Panc1 (cell line): ENCODE data around the gene ADAMTS6. TPM values are rescaled to one million over a fixed set of nuclear protein-coding genes. Genes with fewer than 3 reads are reported as not detected.

Source experiments
- ATAC-seq: fragments of 200-7000 bp; cut with Tn5 transposase; 2 replicates; pipeline ENCODE4 v1.9.1; 2020; ENCODE audit warnings: mild to moderate bottlenecking, moderate library complexity
- BruUV-seq: library from RNA; stranded (reverse); fragments of 400-500 nt; replicated peaks from 2 replicates; lab custom pipeline; 2021; lab: Mats Ljungman, UMichigan
- CTCF ChIA-PET: fragments of 300-600 bp; sonication (Branson Sonifier 250); formaldehyde crosslinking; loops from one replicate; lab custom pipeline; 2022; ENCODE audit warnings: antibody characterized with exemption; lab: Charles Lee
- POLR2A ChIA-PET: fragments of 300-600 bp; sonication (Branson Sonifier 250); formaldehyde crosslinking; loops from one replicate; lab custom pipeline; 2022; ENCODE audit warnings: antibody characterized with exemption; lab: Charles Lee
- DNase-seq: peaks from one replicate; pipeline ENCODE4 v3.0.0-alpha.2; 2010; ENCODE audit warnings: low read depth, low spot score
- H3K27ac ChIP-seq: 2 replicates; pipeline ENCODE4 v1.5.1; 2011; ENCODE audit warnings: mild to moderate bottlenecking, low read length, inconsistent platforms
- H3K27me3 ChIP-seq: fragments of 200-500 bp; sonication (Bioruptor generic); 2 replicates; pipeline ENCODE4 v1.6.0; 2014; ENCODE audit warnings: low read length, inconsistent platforms; ENCODE audit not compliant: control insufficient read depth, insufficient read depth
- H3K36me3 ChIP-seq: fragments of 200-500 bp; sonication (Bioruptor generic); 2 replicates; pipeline ENCODE4 v1.5.1; 2014; ENCODE audit warnings: inconsistent platforms, mild to moderate bottlenecking, low read length, moderate library complexity; ENCODE audit not compliant: control insufficient read depth, insufficient read depth
- H3K4me1 ChIP-seq: 2 replicates; pipeline ENCODE4 v1.5.1; 2011; ENCODE audit warnings: inconsistent platforms, mild to moderate bottlenecking, low read length, moderate library complexity; ENCODE audit not compliant: control insufficient read depth, insufficient read depth
- H3K4me3 ChIP-seq, 2 experiments: 2 replicates each; pipeline ENCODE4 v1.5.1; 2011 to 2012; ENCODE audit warnings: low read depth in 2 of 2, low read length in 2 of 2, mild to moderate bottlenecking in 2 of 2, inconsistent platforms in 1 of 2, moderate library complexity in 1 of 2
- H3K9me3 ChIP-seq: fragments of 200-500 bp; sonication (Bioruptor generic); 2 replicates; pipeline ENCODE4 v1.5.1; 2014; ENCODE audit warnings: low read depth, mild to moderate bottlenecking, inconsistent platforms, low read length, moderate library complexity; ENCODE audit not compliant: control insufficient read depth, insufficient read depth
- POLR2AphosphoS5 ChIP-seq: IDR thresholded peaks from 2 replicates; pipeline ENCODE4 v1.6.1; 2012; ENCODE audit warnings: mild to moderate bottlenecking, low read depth, low read length, moderate library complexity
- SIN3A ChIP-seq: IDR thresholded peaks from 2 replicates; pipeline ENCODE4 v1.6.1; 2012; ENCODE audit warnings: low read depth, mild to moderate bottlenecking, low read length, moderate library complexity, borderline replicate concordance; ENCODE audit not compliant: insufficient read depth
- TCF7L2 ChIP-seq: IDR thresholded peaks from 2 replicates; pipeline ENCODE4 v1.6.1; 2011; ENCODE audit warnings: mild to moderate bottlenecking, low read depth, low read length, inconsistent platforms
- in situ Hi-C: cut with HindIII; loops from 2 replicates; pipeline ENCODE4 v1.10.0; 2016; ENCODE audit warnings: low sequenced_read_pairs, low pct_unique_long_range_greater_than_20kb
- intact Hi-C: fragments of 100-400 bp; cut with micrococcal nuclease; formaldehyde crosslinking; loops from one replicate; pipeline ENCODE4 v1.10.0; 2022; ENCODE audit not compliant: unreplicated experiment
- total RNA-seq: library from RNA; stranded (reverse); gene quantifications from one replicate; pipeline ENCODE4 v1.2.1, GENCODE V29; 2021; ENCODE audit not compliant: unreplicated experiment
- TF ChIP-seq, protein P1 (sequence below): fragments of 450-650 bp; IDR thresholded peaks from 2 replicates; pipeline ENCODE4 v1.5.1; 2017; ENCODE audit warnings: mild to moderate bottlenecking
- TF ChIP-seq, protein P2 (sequence below), 2 experiments: IDR thresholded peaks; 2 replicates each; pipeline ENCODE4 v1.6.1; 2011 to 2012; ENCODE audit warnings: low read depth in 2 of 2, control low read depth in 1 of 2, low read length in 1 of 2, mild to moderate bottlenecking in 1 of 2, moderate library complexity in 1 of 2; ENCODE audit not compliant: insufficient read depth in 1 of 2

Gene ADAMTS6
- total RNA-seq, 1 experiment from 2014 or later = 0.64 TPM

DNA sequence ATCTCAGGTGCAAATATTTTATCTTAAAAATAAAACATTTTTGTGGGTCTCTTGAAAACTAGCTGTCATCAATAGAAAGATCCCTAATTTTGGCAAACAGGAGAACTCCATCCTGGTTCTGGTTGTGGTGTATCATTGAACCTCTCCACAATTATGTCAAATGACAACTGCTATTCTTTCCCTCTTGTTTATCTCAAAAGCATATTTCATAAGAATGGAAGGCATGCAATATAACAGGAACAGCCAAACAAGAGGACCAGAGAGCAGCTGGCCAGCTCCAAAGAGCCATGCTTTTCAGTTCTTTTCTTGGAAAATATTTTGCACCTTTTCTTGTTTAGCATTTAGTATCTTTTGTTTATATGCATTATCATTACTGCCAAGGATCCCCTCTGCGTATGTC, 125.4 kb downstream of the ADAMTS6 start:
- intact Hi-C loops (no loop called here), in situ Hi-C loops (no loop called here)
- Histone ChIP-seq H3K27me3 (no peaks in the 10 kb centered on the region), H3K36me3 (no peaks in the 10 kb centered on the region), H3K9me3 (no peaks in the 10 kb centered on the region), H3K4me3 (no peak overlapping the region), H3K27ac (no peak overlapping the region), H3K4me1 (no peaks in the 10 kb centered on the region)
- BruUV-seq = no TSS peak
- ATAC-seq = no peak
- ChIA-PET CTCF (no interaction called here), POLR2A (interaction anchor here (0.6 kb wide), 1 partner anchor 543 kb away, joined by 4 read pairs; no protein-coding TSS in a partner anchor)
- TF ChIP-seq, protein P1, sequence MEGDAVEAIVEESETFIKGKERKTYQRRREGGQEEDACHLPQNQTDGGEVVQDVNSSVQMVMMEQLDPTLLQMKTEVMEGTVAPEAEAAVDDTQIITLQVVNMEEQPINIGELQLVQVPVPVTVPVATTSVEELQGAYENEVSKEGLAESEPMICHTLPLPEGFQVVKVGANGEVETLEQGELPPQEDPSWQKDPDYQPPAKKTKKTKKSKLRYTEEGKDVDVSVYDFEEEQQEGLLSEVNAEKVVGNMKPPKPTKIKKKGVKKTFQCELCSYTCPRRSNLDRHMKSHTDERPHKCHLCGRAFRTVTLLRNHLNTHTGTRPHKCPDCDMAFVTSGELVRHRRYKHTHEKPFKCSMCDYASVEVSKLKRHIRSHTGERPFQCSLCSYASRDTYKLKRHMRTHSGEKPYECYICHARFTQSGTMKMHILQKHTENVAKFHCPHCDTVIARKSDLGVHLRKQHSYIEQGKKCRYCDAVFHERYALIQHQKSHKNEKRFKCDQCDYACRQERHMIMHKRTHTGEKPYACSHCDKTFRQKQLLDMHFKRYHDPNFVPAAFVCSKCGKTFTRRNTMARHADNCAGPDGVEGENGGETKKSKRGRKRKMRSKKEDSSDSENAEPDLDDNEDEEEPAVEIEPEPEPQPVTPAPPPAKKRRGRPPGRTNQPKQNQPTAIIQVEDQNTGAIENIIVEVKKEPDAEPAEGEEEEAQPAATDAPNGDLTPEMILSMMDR = no peak
- TF ChIP-seq, protein P2, sequence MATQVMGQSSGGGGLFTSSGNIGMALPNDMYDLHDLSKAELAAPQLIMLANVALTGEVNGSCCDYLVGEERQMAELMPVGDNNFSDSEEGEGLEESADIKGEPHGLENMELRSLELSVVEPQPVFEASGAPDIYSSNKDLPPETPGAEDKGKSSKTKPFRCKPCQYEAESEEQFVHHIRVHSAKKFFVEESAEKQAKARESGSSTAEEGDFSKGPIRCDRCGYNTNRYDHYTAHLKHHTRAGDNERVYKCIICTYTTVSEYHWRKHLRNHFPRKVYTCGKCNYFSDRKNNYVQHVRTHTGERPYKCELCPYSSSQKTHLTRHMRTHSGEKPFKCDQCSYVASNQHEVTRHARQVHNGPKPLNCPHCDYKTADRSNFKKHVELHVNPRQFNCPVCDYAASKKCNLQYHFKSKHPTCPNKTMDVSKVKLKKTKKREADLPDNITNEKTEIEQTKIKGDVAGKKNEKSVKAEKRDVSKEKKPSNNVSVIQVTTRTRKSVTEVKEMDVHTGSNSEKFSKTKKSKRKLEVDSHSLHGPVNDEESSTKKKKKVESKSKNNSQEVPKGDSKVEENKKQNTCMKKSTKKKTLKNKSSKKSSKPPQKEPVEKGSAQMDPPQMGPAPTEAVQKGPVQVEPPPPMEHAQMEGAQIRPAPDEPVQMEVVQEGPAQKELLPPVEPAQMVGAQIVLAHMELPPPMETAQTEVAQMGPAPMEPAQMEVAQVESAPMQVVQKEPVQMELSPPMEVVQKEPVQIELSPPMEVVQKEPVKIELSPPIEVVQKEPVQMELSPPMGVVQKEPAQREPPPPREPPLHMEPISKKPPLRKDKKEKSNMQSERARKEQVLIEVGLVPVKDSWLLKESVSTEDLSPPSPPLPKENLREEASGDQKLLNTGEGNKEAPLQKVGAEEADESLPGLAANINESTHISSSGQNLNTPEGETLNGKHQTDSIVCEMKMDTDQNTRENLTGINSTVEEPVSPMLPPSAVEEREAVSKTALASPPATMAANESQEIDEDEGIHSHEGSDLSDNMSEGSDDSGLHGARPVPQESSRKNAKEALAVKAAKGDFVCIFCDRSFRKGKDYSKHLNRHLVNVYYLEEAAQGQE (IDR thresholded peaks at IDR 0.05; ENCODE audit: insufficient read depth in 1 of 2, low read depth in 2 of 2, low read length in 1 of 2) = no peak
- TF ChIP-seq POLR2AphosphoS5 (no peak), SIN3A (no peak), TCF7L2 (no peak)
- no peak for DNase-seq

DNA sequence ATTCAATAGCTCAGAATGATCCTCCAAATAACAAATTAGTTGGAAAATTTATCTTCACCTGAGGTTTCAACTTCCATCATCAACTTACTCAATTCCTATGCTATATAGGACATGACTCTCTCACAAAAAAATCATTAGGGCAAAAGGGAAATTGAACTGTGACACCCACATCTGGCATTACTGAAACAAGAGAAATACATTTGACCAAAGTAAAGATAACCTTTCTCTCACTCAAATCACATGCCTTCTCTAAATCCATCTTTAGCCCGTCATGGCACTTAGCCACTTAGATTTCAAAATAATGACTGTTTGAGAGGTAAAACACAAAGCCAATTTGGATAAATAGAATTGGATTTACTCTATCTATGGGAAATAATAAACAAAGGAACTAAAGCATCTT, 126.4 kb downstream of the ADAMTS6 start:
- ATAC-seq (no peak), DNase-seq (no peak)
- no peaks in the 10 kb centered on the region for H3K27me3 ChIP-seq
- TF ChIP-seq SIN3A (no peak), POLR2AphosphoS5 (no peak), TCF7L2 (no peak)
- TF ChIP-seq, protein P1 = no peak
- no peak overlapping the region for H3K4me3 ChIP-seq
- CTCF ChIA-PET = no interaction called here
- BruUV-seq = no TSS peak
- H3K27ac ChIP-seq = no peak overlapping the region
- no peaks in the 10 kb centered on the region for H3K36me3 ChIP-seq
- no peaks in the 10 kb centered on the region for H3K4me1 ChIP-seq
- POLR2A ChIA-PET = no interaction called here
- intact Hi-C loops (no loop called here), in situ Hi-C loops (no loop called here)
- no peaks in the 10 kb centered on the region for H3K9me3 ChIP-seq
